ENCODE measurements around the gene CLP1. TPM values are rescaled to one million over a fixed set of nuclear protein-coding genes. Genes with fewer than 3 reads are reported as not detected.

Gene CLP1
- total and polyA plus RNA-seq, 7 donors = 6.8 to 16.9 (median 10.0) TPM

GRCh38 chr11:57634311-57634710 is 23.3 kb upstream of the CLP1 start:
- Histone ChIP-seq H3K36me3 (ENCODE audit: insufficient read depth in 1 of 2, low read depth in 1 of 2) (no peaks in the 10 kb centered on the region), H3K4me1 (peaks cover 8% of the 10 kb centered on the region), H3K27ac (no peak overlapping the region), H3K9me3 (no peaks in the 10 kb centered on the region), H3K4me3 (no peak overlapping the region), H3K27me3 (ENCODE audit: insufficient read depth in 3 of 3, low read length in 2 of 3) (peaks cover 0 to 41% (median 8%) of the 10 kb centered on the region in 3 donors)
- DNase-seq (no peak), ATAC-seq (no peak)
- TF ChIP-seq CTCF (IDR thresholded peaks at IDR 0.05) = no peak
- intact Hi-C loops (cut with DNase I) = no loop called here

GRCh38 chr11:57635246-57635645 is 22.3 kb upstream of the CLP1 start:
- intact Hi-C loops (cut with DNase I) = loop anchor here in 1 of 2 donors (5.0 kb wide), 1 partner anchor 58 kb away; no protein-coding TSS in a partner anchor

GRCh38 chr11:57637626-57638004 is 19.9 kb upstream of the CLP1 start:
- intact Hi-C loops (cut with DNase I) = loop anchor here in 1 of 2 donors (5.0 kb wide), 1 partner anchor 60 kb away; no protein-coding TSS in a partner anchor
- 12 to 29% (median 16%) methylated on average over 18 of the region's 18 CpGs for WGBS, 3 donors
- DNase-seq (peak in 1 of 2 donors; percentile 55), ATAC-seq (peak in 2 of 4 donors; percentile 17 to 23)
- Histone ChIP-seq H3K27me3 (ENCODE audit: insufficient read depth in 3 of 3, low read length in 2 of 3) (peaks cover 0 to 32% (median 8%) of the 10 kb centered on the region in 3 donors), H3K4me1 (peaks cover 8% of the 10 kb centered on the region), H3K36me3 (ENCODE audit: insufficient read depth in 1 of 2, low read depth in 1 of 2) (no peaks in the 10 kb centered on the region), H3K9me3 (no peaks in the 10 kb centered on the region), H3K4me3 (peak overlapping the region; percentile 68), H3K27ac (no peak overlapping the region)
- no peak for TF ChIP-seq CTCF (IDR thresholded peaks at IDR 0.05)

More at GRCh38 chr11:57635246-57635645, 22.3 kb upstream of the CLP1 start:
- no peak overlapping the region for H3K4me3 ChIP-seq
- peaks cover 0 to 41% (median 8%) of the 10 kb centered on the region in 3 donors for H3K27me3 ChIP-seq (ENCODE audit: insufficient read depth in 3 of 3, low read length in 2 of 3)
- no peak for ATAC-seq
- H3K27ac ChIP-seq = no peak overlapping the region
- H3K9me3 ChIP-seq = no peaks in the 10 kb centered on the region
- H3K4me1 ChIP-seq = peaks cover 8% of the 10 kb centered on the region
- DNase-seq = no peak
- TF ChIP-seq CTCF (IDR thresholded peaks at IDR 0.05) = no peak
- no peaks in the 10 kb centered on the region for H3K36me3 ChIP-seq (ENCODE audit: insufficient read depth in 1 of 2, low read depth in 1 of 2)
- WGBS, 3 donors = 90 to 93% (median 91%) methylated on average over 8 of the region's 8 CpGs

- ATAC-seq (peak; percentile 51 to 79 (median 72)), DNase-seq (peak; percentile 61 to 70)
- no peaks in the 10 kb centered on the region for H3K9me3 ChIP-seq
- no peak overlapping the region for H3K27ac ChIP-seq
- H3K4me1 ChIP-seq = peaks cover 8% of the 10 kb centered on the region
- H3K27me3 ChIP-seq (ENCODE audit: insufficient read depth in 3 of 3, low read length in 2 of 3) = peaks cover 0 to 32% (median 8%) of the 10 kb centered on the region in 3 donors
- no peak for TF ChIP-seq CTCF (IDR thresholded peaks at IDR 0.05)
- H3K4me3 ChIP-seq = peak overlapping the region; percentile 68
- no peaks in the 10 kb centered on the region for H3K36me3 ChIP-seq (ENCODE audit: insufficient read depth in 1 of 2, low read depth in 1 of 2)
- intact Hi-C loops (cut with DNase I) = loop anchor here in 1 of 2 donors (5.0 kb wide), 1 partner anchor 61 kb away; no protein-coding TSS in a partner anchor
- WGBS, 3 donors = 1% methylated on average over 42 to 47 of the region's 47 CpGs
Observed at GRCh38 chr11:57638005-57638781, 19.4 kb upstream of the CLP1 start.

All from psoas muscle (tissue), 8 donors.